H1 (cell line): Measurements from ENCODE around the gene RSAD1.

Source experiments
- BRCA1 ChIP-seq: IDR thresholded peaks from 2 replicates; pipeline ENCODE4 v1.6.1; 2012; ENCODE audit warnings: low read depth, low read length, improper control_type of control experiment
- CBX5 ChIP-seq: fragments of 300-800, 300-1000 bp; sonication (generic); IDR thresholded peaks from 2 replicates; pipeline ENCODE4 v1.7.1; 2016; ENCODE audit warnings: antibody characterized with exemption, low read length, low read depth
- CEBPB ChIP-seq: IDR thresholded peaks from 2 replicates; pipeline ENCODE4 v1.6.1; 2012; ENCODE audit warnings: low read depth, low read length
- EGR1 ChIP-seq: IDR thresholded peaks from 2 replicates; pipeline ENCODE4 v1.6.1; 2011; ENCODE audit warnings: low read depth, low read length, borderline replicate concordance
- POLR2A ChIP-seq, 2 experiments: IDR thresholded peaks; 1 replicate in 1 of 2; 2 replicates in 1 of 2; pipeline ENCODE4 v1.6.1; 2011; ENCODE audit warnings: low read depth in 2 of 2, low read length in 2 of 2, mild to moderate bottlenecking in 2 of 2; ENCODE audit errors: control extremely low read depth in 1 of 2
- POLR2AphosphoS5 ChIP-seq: IDR thresholded peaks from 2 replicates; pipeline ENCODE4 v1.6.1; 2011; ENCODE audit warnings: low read depth, low read length
- RAD21 ChIP-seq, 2 experiments: IDR thresholded peaks in 1 of 2; conservative IDR thresholded peaks in 1 of 2; 2 replicates each; pipeline ENCODE4 v1.6.1; 2011; ENCODE audit warnings: low read depth in 2 of 2, low read length in 2 of 2, improper control_type of control experiment in 1 of 2, inconsistent platforms in 1 of 2, mild to moderate bottlenecking in 1 of 2, moderate library complexity in 1 of 2
- RXRA ChIP-seq: IDR thresholded peaks from 2 replicates; pipeline ENCODE4 v1.6.1; 2011; ENCODE audit warnings: low read depth, mild to moderate bottlenecking, low read length, moderate library complexity; ENCODE audit not compliant: insufficient read depth

- TF ChIP-seq POLR2A (IDR thresholded peaks at IDR 0.05; ENCODE audit: control extremely low read depth in 1 of 2, low read depth in 2 of 2, low read length in 2 of 2) (no peak), EGR1 (no peak), POLR2AphosphoS5 (no peak), RXRA (no peak), CEBPB (no peak), RAD21 (IDR thresholded peaks at IDR 0.05 in 1 of 2, conservative IDR thresholded peaks at IDR 0.05 in 1 of 2; ENCODE audit: low read depth in 2 of 2, low read length in 2 of 2) (no peak), BRCA1 (no peak), CBX5 (no peak)
Measured at GRCh38 chr17:50480142-50480764, 1.6 kb downstream of the RSAD1 start.
